Measurements from ENCODE around the gene CCDC138.

CCDC138 gene

GRCh38 chr2:108829578-108830310 lies 43.2 kb downstream of the CCDC138 start:
- no peak for DNase-seq

DNA sequence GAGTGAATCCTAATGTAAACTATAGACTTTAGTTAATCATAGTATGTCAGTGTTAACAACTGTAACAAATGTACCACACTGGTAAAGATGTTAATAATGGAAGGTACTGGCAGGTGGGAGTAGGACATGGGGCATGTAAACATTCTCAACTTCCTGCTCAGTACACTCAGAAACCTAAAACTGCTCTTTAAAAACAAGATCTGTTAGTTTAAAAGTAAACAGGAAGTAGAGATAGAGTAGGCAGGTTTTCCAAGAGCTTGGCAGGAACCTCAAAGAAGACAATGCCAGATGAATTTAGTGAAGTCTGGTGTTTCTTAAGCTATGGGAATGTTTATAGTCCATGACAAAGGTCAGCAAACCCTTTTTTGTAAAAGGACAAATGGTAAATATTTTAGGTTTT lies 46.6 kb downstream of the CCDC138 start:
- no peak for DNase-seq

DNA sequence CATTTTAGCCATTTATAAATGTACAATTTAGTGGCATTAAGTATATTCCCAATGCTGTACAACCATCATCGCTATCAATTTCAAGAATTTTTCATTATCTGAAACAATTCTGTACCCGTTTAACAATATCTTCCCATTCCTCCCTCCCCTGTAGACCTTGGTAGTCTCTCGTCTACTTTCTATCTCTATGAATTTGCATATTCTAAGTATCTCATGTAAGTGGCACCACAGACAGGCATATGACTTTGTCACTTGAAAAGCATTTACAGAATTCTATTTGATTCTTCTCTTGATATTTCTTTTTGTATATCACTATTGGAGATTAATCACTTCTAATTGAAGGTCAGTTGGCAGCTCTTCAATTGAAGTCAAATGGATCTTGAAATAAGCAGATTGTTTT lies 48.0 kb downstream of the CCDC138 start:
- DNase-seq, result no peak

DNA sequence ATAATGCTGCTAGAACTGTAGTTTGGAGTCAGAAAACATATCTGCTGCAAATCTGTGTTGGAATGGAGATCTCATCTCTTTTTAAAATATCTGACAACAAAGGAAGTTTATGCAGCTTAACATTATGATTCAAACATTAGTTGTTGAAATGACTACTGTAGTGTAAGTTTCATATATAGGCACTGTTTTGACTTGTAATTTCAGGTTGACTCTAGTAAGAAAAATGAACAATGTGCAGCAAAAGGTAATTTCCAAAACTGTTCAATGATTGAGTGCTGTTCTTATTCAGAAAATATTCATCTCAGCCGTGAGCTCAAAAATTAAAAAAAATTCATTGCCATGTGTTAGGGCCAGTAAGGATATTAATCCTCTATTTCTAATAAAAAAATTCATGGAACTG lies 48.5 kb downstream of the CCDC138 start:
- no peak for DNase-seq

GRCh38 chr2:108837198-108837597 lies 50.6 kb downstream of the CCDC138 start:
- no peak for DNase-seq

DNA sequence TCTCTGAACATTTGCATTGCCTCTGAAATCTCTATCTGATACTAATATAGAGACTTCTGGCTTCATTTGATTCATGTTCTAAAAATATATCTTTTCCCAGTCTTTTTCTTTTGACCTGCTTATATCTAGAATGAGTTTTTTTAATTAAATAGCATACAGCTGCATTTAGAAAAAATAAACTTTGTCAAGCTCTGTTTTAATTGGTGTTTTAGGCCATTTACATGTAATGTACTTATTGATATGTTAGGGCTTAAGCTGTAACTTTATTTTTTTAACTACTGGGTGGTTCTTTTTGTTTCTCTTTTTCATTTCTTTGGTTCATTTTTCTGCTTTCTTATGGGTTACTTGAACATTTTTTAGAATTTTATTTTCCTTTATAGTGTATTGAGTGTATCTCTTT lies 54.9 kb downstream of the CCDC138 start:
- DNase-seq, result no peak

DNA sequence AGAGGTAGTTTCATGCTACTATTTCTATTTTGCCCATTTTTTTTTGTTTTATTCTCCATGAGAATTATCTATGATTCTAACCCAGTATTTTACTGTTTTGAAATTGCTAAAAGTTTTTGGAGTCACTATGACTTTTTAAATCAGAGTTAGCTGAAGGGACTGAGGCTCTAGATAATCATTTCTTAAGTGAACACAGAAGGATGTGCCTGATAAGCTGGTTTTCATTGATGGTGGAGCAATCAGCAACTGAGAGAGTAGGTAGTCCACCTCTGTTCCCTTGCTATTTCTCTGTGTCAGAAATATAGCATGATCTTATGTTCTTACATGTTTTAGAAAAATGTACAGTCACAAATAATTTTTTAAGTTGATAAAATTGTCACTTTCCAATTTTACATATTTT lies 59.4 kb downstream of the CCDC138 start:
- DNase-seq, result no peak

GRCh38 chr2:108847000-108847399 lies 60.4 kb downstream of the CCDC138 start:
- no peak for DNase-seq

- DNase-seq, result no peak
These were observed 65.8 kb downstream of the CCDC138 start for GRCh38 chr2:108852375-108852774.

GRCh38 chr2:108853421-108853820 lies 66.8 kb downstream of the CCDC138 start:
- DNase-seq, result no peak

- no peak for DNase-seq
These were observed 67.9 kb downstream of the CCDC138 start for GRCh38 chr2:108854484-108854883.

DNA sequence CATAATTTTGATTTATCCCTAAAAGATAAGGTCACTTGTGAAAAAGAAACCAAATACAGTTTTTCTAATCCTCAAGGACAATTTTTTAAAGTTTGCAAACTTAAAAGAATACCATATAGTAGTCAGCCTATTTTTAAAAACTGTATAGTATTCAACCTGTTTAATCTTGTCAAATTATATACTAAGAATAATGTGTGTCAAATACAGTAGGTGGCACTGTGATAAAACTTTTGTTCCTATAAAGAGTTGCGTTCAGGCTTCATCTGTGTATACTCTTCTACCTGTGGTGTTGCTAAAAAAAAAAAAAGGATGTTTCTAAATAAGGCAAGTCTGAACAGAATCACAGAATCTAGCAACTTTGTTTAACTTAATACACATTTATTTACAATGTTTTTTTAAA lies 68.6 kb downstream of the CCDC138 start:
- peak; percentile 50 for DNase-seq

- DNase-seq, result no peak
These were observed 72.3 kb downstream of the CCDC138 start for GRCh38 chr2:108858894-108859293.

- DNase-seq, result no peak
These were observed 79.5 kb downstream of the CCDC138 start for GRCh38 chr2:108866041-108866440.

DNA sequence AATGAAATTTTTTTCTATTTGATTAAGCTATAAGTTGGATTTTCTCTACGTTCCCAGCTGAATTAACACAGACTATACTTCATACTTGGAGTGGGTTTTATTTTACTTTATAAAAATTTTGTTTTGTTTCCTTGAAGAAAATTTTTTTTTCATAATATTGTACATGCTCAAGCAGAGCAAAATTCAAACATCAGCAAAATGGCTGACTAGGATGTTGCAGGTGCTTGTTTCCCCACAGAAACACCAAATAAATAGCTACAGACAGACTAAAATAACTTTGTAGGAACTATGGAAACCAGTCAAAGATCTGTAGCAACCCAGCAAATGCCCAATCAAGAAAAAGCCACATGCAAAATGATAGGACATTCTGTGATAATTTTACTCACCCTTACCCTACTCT lies 82.3 kb downstream of the CCDC138 start:
- DNase-seq, result no peak

DNA sequence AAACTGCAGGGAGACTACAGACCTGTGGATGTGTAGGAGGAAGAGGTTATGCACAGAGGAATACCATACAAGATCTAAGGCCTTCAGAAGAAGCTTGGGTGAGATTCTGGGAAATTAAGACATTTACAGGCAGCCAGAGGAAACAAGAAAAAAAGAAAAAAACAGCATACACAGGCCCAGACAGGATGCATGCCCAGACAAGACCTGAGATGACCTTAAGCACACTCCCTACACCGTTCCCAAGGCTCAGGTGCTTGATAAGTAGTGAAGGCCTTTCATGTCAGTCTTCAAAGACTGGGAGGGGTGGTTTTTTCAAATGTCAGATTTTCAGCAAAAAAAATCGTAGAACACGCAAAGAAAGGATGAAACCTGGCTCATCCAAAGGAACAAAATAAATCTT lies 83.0 kb downstream of the CCDC138 start:
- no peak for DNase-seq

DNA sequence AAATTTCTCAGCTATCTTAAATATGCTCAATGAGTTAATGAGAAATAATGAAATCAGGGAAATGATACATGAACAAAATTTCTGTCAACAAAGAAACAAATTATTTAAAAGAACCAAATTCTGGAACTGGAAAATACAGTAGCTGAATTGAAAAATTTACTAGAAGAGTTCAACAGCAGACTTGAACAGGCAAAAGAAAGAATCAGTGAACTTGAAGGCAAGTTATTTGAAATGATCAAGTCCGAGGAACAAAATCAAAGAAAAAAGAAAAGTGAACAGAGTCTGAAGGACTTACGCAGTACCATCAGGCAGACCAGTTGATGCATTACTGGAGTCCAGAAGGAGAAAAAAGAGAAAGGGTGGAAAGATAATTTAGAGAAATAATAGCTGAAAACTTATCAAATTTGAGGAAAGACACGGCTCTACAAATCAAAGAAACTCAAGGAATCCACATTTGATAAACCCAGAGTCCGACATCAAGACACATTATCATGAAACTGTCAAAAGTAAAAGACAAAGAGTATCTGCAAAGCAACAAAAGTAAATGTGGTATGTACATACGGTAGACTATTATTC lies 83.6 kb downstream of the CCDC138 start:
- no peak for DNase-seq

GRCh38 chr2:108877506-108877905 lies 90.9 kb downstream of the CCDC138 start:
- no peak for DNase-seq

- no peak for DNase-seq
These were observed 91.7 kb downstream of the CCDC138 start for GRCh38 chr2:108878276-108878675.

DNA sequence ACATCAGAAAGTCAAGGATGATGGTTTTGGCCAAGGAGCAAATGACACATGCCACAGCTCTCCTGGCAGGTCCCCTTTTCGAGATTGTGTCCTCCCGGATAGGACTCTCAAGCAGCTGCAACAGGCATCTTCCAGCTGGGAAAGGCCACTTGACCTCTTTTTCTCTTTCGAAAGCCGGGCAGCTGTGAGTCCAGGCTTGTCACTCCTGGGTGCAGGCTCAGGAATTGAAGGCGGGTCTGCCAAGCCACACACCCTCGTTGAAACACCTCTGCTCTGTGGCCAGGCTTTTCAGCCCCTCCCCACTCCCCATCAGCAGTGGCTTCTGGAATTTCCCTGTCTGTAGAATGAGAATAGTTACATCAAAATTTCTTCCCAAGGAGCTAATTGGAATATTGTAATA lies 98.0 kb downstream of the CCDC138 start:
- no peak for DNase-seq

- DNase-seq, result no peak
These were observed 103.3 kb downstream of the CCDC138 start for GRCh38 chr2:108889907-108890306.

DNA sequence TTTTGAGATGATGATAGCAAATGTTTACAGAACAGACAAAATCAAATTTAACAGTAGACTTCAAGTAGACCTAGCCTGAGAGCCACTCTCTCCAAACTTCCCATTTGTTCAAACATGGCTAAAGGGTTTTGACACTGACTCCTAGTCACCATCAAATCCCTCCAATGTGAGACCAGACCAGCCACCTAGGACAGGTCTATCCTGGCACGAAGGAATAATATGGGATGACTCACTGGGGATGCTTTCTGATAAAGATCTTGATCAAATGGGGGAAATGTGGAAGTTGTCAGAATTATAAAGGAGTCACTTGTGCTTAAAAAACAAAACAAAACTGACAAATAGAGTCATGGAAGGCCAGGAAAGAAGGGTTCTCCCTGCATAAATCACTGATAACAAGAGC lies 106.7 kb downstream of the CCDC138 start:
- DNase-seq, result no peak

- no peak for DNase-seq
These were observed 108.2 kb downstream of the CCDC138 start for GRCh38 chr2:108894766-108895165.

DNA sequence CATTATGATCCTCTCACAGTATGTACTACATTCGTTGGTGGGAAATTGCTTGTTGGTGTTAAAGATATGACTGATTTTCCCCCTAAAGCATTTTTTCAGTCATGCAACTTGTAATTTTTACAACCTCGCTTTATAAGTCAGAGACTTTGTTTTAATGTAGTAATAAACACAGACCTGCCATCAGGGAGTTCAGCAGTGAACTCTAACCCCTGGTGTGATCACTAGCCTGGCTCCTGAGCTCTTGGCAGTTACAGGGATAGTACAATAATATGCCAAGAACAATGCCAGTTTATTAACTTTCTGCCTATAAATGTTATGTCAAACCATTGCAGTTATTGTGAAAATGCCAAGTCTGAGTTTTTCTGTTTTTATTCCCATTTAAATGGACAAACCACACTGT lies 108.6 kb downstream of the CCDC138 start:
- no peak for DNase-seq

GRCh38 chr2:108896741-108897140 lies 110.2 kb downstream of the CCDC138 start:
- DNase-seq, result no peak

All from CD4-positive, alpha-beta T cell treated with Interleukin-21 for 1 hour (primary cell).